Heart left ventricle (tissue), 16 donors: ENCODE results near the gene PRKG1. TPM values are rescaled to one million over a fixed set of nuclear protein-coding genes. Genes with fewer than 3 reads are reported as not detected.
A peak's percentile ranks its signal among the peaks of the same experiment; 100 is the strongest.

Experiments
- ATAC-seq, 4 donors: fragments of 200-7000 bp; cut with Tn5 transposase; one replicate each; pipeline ENCODE4 v1.9.1; 2020 to 2022; ENCODE audit warnings: moderate library complexity in 4 of 4, mild to moderate bottlenecking in 3 of 4, moderate number of reproducible peaks in 1 of 4
- DNase-seq, 5 donors: peaks; one replicate each; pipeline ENCODE4 v3.0.0-alpha.2; 2020
- H3K27ac ChIP-seq, 12 donors: fragments of 200-600 bp; sonication (generic) in 4 of 12; one replicate each; pipeline versions ENCODE4 v1.5.0 to v1.8.0; 2016 to 2022; ENCODE audit warnings: mild to moderate bottlenecking in 2 of 12
- H3K27me3 ChIP-seq, 9 donors: fragments of 200-600 bp; sonication (generic) in 2 of 9; one replicate each; pipeline versions ENCODE4 v1.5.1 to v1.8.0; 2016 to 2022; ENCODE audit warnings: mild to moderate bottlenecking in 3 of 9
- H3K36me3 ChIP-seq, 9 donors: fragments of 200-600 bp; sonication (generic) in 2 of 9; one replicate each; pipeline versions ENCODE4 v1.5.0 to v1.8.0; 2018 to 2022; ENCODE audit warnings: mild to moderate bottlenecking in 2 of 9
- H3K4me1 ChIP-seq, 12 donors: fragments of 200-600 bp; sonication (generic) in 4 of 12; one replicate each; pipeline versions ENCODE4 v1.5.0 to v1.8.0; 2016 to 2022; ENCODE audit warnings: mild to moderate bottlenecking in 3 of 12
- H3K4me3 ChIP-seq, 12 donors: fragments of 200-600 bp; sonication (generic) in 4 of 12; one replicate each; pipeline versions ENCODE4 v1.5.0 to v1.8.0; 2017 to 2022; ENCODE audit warnings: mild to moderate bottlenecking in 9 of 12, moderate library complexity in 4 of 12
- H3K9me3 ChIP-seq, 12 donors: fragments of 200-600 bp; sonication (generic) in 4 of 12; one replicate each; pipeline versions ENCODE4 v1.5.0 to v1.8.0; 2016 to 2022; ENCODE audit warnings: mild to moderate bottlenecking in 1 of 12
- POLR2A ChIP-seq, 2 donors: fragments of 450-650 bp; IDR thresholded peaks; one replicate each; pipeline ENCODE4 v1.6.1; 2017; ENCODE audit warnings: antibody characterized with exemption in 2 of 2, mild to moderate bottlenecking in 2 of 2, moderate library complexity in 2 of 2
- WGBS, 4 donors: extraction: QIAGEN DNeasy Blood & Tissue Kit in 2 of 4; methylation state at CpG; one replicate each; pipeline versions ENCODE4 v1.1.5 to v1.1.7; 2013 to 2018; 5-methylcytosine and 5-hydroxymethylcytosine counted together
- intact Hi-C, 10 donors: fragments of 100-400 bp; cut with DNase I; formaldehyde crosslinking; loops; one replicate each; pipeline versions ENCODE4 v1.11.1 to v1.14.2; 2022
- polyA plus RNA-seq, 2 donors: library from polyadenylated mRNA; stranded (reverse); fragments of 200-250 nt; gene quantifications; one replicate each; pipeline ENCODE4 v1.2.3, GENCODE V29; 2013
- total RNA-seq, 9 donors: library from RNA; depleted of rRNA in 2 of 9; stranded (reverse); fragments of >200 nt in 2 of 9; fragmentation: NEBNext Ultra II Directional in 3 of 9; extraction: Animal tissue kit (Norgen Biotek cat#: 25700) in 3 of 9; gene quantifications; one replicate each; pipeline versions ENCODE4 v1.1.0 to v1.2.4, GENCODE V29; 2016 to 2023
- TF ChIP-seq, protein P1 (sequence below), 12 donors: fragments of 200-600 bp; sonication (generic) in 4 of 12; IDR thresholded peaks; one replicate each; pipeline versions ENCODE4 v1.5.0 to v1.8.0; 2018 to 2022; ENCODE audit warnings: antibody characterized with exemption in 12 of 12, mild to moderate bottlenecking in 5 of 12
- donor health status: ischemic (EF 13 %, LVEDD 7.1; RV severe dilation, severe dysfunction).
- donor health status: healthy with polysubstance abuse.
- donor health status: DM: no; HTN: yes; CAD: no.
- donor health status: DM: no; HTN: no; CAD: no.
- donor health status: ischemic (EF 25% LVEDD 6.9; RV normal size, moderate dysfunction).
- donor health status: ischemic (EF 25% LVEDD 5.7; RV mildly dilated, moderate dysfunction).
- donor health status: healthy.
- donor health status: DM: yes; HTN: yes; CAD: no.
- donor health status: ischemic (EF 35%, LVEDD 5.7; RV mildly dilated, moderate dysfunction).
- donor health status: nonischemic (EF 11% LVEDD 7.7; RV severe dilation, severe dysfunction).
- donor health status: DM: yes; HTN: yes; CAD: no.
- donor health status: PGD.
- donor health status: ischemic (EF 29% LVEDD 5.4; RV normal size, mild dysfunction).
- donor health status: nonischemic (EF 23%, LVEDD 6.1; RV moderate dilation, normal function).

PRKG1 gene
- total and polyA plus RNA-seq, 11 donors, result 5.5 to 37.3 (median 29.3) TPM

DNA sequence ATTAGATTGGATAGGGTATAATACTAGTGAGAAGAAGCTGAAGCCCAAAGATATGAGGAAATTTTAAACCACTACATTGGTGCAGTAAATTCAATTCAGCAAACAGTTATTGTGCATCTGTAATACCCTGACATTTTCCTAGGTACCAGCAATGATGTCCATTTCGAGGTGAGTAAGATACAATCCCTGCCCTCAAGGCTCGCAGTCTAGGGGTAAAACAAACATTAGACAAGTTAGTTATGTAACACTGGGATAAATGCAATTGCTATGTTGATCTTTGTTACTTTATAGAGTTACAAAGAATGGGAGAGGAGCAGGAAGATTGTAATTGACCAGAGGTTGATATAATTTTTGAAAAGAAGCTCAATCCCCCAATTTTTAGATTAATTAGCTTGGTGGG is 168.1 kb downstream of the PRKG1 start:
- 74 to 86% (median 85%) methylated on average over 2 of the region's 2 CpGs for WGBS, 4 donors
- DNase-seq (no peak), ATAC-seq (no peak)
- Histone ChIP-seq H3K36me3 (no peaks in the 10 kb centered on the region), H3K4me3 (no peak overlapping the region), H3K27me3 (no peaks in the 10 kb centered on the region), H3K4me1 (peaks cover 0 to 75% (median 17%) of the 10 kb centered on the region in 12 donors), H3K27ac (peak overlapping the region in 2 of 12 donors; percentile 20 to 28), H3K9me3 (no peaks in the 10 kb centered on the region)
- TF ChIP-seq POLR2A (IDR thresholded peaks at IDR 0.05), result no peak
- TF ChIP-seq, protein P1, sequence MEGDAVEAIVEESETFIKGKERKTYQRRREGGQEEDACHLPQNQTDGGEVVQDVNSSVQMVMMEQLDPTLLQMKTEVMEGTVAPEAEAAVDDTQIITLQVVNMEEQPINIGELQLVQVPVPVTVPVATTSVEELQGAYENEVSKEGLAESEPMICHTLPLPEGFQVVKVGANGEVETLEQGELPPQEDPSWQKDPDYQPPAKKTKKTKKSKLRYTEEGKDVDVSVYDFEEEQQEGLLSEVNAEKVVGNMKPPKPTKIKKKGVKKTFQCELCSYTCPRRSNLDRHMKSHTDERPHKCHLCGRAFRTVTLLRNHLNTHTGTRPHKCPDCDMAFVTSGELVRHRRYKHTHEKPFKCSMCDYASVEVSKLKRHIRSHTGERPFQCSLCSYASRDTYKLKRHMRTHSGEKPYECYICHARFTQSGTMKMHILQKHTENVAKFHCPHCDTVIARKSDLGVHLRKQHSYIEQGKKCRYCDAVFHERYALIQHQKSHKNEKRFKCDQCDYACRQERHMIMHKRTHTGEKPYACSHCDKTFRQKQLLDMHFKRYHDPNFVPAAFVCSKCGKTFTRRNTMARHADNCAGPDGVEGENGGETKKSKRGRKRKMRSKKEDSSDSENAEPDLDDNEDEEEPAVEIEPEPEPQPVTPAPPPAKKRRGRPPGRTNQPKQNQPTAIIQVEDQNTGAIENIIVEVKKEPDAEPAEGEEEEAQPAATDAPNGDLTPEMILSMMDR (IDR thresholded peaks at IDR 0.05), result no peak
- intact Hi-C loops, result loop anchor here in 2 of 10 donors (10.0 kb wide), 2 partner anchors 122 to 168 kb away; partner anchors contain the start of gene PRKG1 (in 1 of the 2)

DNA sequence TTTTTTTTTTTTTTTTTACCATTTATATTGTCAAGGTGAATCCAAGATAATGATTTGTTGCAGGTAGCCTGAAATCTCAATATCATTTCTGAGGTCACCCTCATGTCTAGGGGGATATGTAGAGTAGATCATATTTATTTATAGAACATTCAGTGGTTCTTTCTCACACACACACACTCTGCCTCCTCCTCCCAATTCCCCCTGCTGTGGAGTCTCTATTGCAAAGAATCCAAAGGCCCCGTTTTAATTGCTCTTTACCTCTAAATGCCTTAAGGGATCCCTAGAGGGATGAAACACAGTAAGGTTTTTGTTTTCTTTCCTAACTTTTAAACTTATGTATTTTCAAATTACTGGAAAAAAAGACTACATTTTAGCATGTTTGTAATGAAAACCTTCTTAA is 170.0 kb downstream of the PRKG1 start:
- TF ChIP-seq, protein P1 (IDR thresholded peaks at IDR 0.05), result no peak
- TF ChIP-seq POLR2A (IDR thresholded peaks at IDR 0.05), result no peak
- Histone ChIP-seq H3K36me3 (no peaks in the 10 kb centered on the region), H3K9me3 (no peaks in the 10 kb centered on the region), H3K4me3 (peak overlapping the region in 6 of 12 donors; percentile 1 to 25 (median 10)), H3K27ac (peak overlapping the region; percentile 7 to 79 (median 54)), H3K4me1 (peaks cover 0 to 60% (median 16%) of the 10 kb centered on the region in 12 donors), H3K27me3 (no peaks in the 10 kb centered on the region)
- intact Hi-C loops, result loop anchor here in 2 of 10 donors (10.0 kb wide), 2 partner anchors 120 to 170 kb away; partner anchors contain the start of gene PRKG1 (in 1 of the 2)
- ATAC-seq (peak; percentile 69 to 86 (median 80)), DNase-seq (peak in 1 of 5 donors; percentile 23)
- 4 to 12% (median 10%) methylated on average over 1 of the region's 1 CpG for WGBS, 4 donors

DNA sequence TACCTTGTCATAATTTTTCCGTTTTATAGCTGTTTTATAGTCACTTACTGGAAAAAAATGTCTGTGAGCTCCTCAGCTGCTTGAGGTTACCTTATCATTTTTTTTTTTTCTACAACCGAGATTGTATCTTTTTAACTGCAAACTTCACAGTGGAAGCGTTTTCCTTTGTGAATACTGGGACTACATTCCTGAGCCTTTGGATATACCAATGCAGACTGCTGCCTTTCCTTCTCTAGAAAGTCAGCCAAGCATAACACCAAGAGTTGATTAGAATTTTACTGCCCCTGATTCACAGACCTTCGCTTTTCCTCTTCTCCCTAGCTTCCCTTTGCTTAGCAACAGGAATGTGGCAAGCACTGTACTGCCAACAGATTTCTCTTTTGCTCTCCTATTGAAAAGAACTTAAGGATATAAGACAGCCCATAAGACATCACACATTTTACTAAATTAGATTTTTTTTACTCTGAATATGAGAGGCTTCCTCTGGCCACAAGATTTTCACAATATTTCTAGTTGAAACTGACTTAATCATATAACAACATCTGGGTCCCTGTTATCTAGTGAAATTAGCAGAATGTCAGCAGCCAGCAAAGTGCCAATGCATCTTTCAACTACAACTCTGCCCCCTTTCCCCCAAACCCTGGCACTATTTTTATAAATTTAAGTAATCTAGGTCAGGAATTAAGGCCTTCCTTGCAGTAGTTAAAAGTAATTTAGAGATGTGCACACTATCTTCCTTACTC is 170.6 kb downstream of the PRKG1 start:
- WGBS, 4 donors, result 10 to 19% (median 14%) methylated on average over 4 of the region's 4 CpGs
- no peak for TF ChIP-seq POLR2A (IDR thresholded peaks at IDR 0.05)
- TF ChIP-seq, protein P1 (IDR thresholded peaks at IDR 0.05), result no peak
- H3K27ac ChIP-seq, result peak overlapping the region; percentile 7 to 79 (median 54)
- peaks cover 0 to 59% (median 16%) of the 10 kb centered on the region in 12 donors for H3K4me1 ChIP-seq
- H3K9me3 ChIP-seq, result no peaks in the 10 kb centered on the region
- intact Hi-C loops, result loop anchor here in 2 of 10 donors (10.0 kb wide), 2 partner anchors 120 to 170 kb away; partner anchors contain the start of gene PRKG1 (in 1 of the 2)
- no peaks in the 10 kb centered on the region for H3K36me3 ChIP-seq
- H3K27me3 ChIP-seq, result no peaks in the 10 kb centered on the region
- ATAC-seq (peak; percentile 55 to 87 (median 84)), DNase-seq (no peak)
- peak overlapping the region in 6 of 12 donors; percentile 1 to 25 (median 10) for H3K4me3 ChIP-seq

DNA sequence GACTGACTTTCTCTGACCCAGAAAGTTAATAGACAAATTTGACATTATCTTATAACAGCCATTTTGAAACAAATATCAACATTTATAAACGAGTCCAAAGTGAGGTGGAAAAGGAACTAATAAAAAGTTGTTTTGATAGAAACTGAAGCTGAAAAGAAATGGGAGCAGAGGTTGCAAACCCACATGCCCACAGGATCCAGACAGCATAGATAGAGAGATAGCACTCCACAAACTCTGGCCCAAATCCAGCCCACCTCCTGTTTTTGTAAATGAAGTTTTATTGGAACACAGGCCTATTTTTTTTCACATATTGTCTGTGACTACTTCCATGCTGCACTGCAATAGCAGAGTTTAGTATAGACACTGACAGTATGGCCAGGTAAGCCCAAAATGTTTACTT is 171.9 kb downstream of the PRKG1 start:
- intact Hi-C loops, result loop anchor here in 2 of 10 donors (10.0 kb wide), 2 partner anchors 119 to 171 kb away; partner anchors contain the start of gene PRKG1 (in 1 of the 2)
- Histone ChIP-seq H3K27me3 (no peaks in the 10 kb centered on the region), H3K4me1 (peaks cover 0 to 65% (median 22%) of the 10 kb centered on the region in 12 donors), H3K4me3 (no peak overlapping the region), H3K9me3 (no peaks in the 10 kb centered on the region), H3K36me3 (no peaks in the 10 kb centered on the region), H3K27ac (no peak overlapping the region)
- DNase-seq (no peak), ATAC-seq (no peak)
- WGBS, 4 donors, result 40 to 57% (median 51%) methylated on average over 1 of the region's 1 CpG
- TF ChIP-seq POLR2A (IDR thresholded peaks at IDR 0.05), result no peak
- TF ChIP-seq, protein P1 (IDR thresholded peaks at IDR 0.05), result no peak
